ENCODE measurements around the gene NEXN. TPM values are rescaled to one million over a fixed set of nuclear protein-coding genes. Genes with fewer than 3 reads are reported as not detected.

Gene NEXN
- total and polyA plus RNA-seq, 12 donors: 6.5 to 50.6 (median 17.1) TPM

- WGBS, 4 donors: 57 to 67% (median 62%) methylated on average over 2 of the region's 2 CpGs
- DNase-seq: no peak
- Histone ChIP-seq H3K4me3 (no peak overlapping the region), H3K27me3 (no peaks in the 10 kb centered on the region), H3K27ac (no peak overlapping the region), H3K9me3 (replicated peaks in 1 of 3) (no peaks in the 10 kb centered on the region), H3K4me1 (replicated peaks in 1 of 2) (peaks cover 0 to 2% of the 10 kb centered on the region in 2 donors), H3K36me3 (replicated peaks in 1 of 2) (no peaks in the 10 kb centered on the region)
- TF ChIP-seq POLR2A (IDR thresholded peaks at IDR 0.05) (no peak), CTCF (IDR thresholded peaks at IDR 0.05) (no peak)
- intact Hi-C loops (cut with DNase I): loop anchor here in 1 of 2 donors (10.0 kb wide), 1 partner anchor 58 kb away; no protein-coding TSS in a partner anchor
These were observed 6.0 kb upstream of the NEXN start for GRCh38 chr1:77882411-77882810.

- H3K36me3 ChIP-seq (replicated peaks in 1 of 2): no peaks in the 10 kb centered on the region
- no peak for TF ChIP-seq POLR2A (IDR thresholded peaks at IDR 0.05)
- TF ChIP-seq CTCF (IDR thresholded peaks at IDR 0.05): no peak
- H3K27ac ChIP-seq: peak overlapping the region; percentile 80 to 97 (median 95)
- H3K9me3 ChIP-seq (replicated peaks in 1 of 3): no peaks in the 10 kb centered on the region
- no peaks in the 10 kb centered on the region for H3K27me3 ChIP-seq
- peak overlapping the region; percentile 7 to 88 (median 52) for H3K4me3 ChIP-seq
- peak in 5 of 7 donors; percentile 30 to 58 (median 45) for DNase-seq
- H3K4me1 ChIP-seq (replicated peaks in 1 of 2): peaks cover 0 to 21% of the 10 kb centered on the region in 2 donors
- 1% methylated on average over 16 to 46 of the region's 46 CpGs for WGBS, 4 donors
- intact Hi-C loops (cut with DNase I): loop anchor here in 1 of 2 donors (10.0 kb wide), 1 partner anchor 64 kb away; no protein-coding TSS in a partner anchor
These were observed 588 bp downstream of the NEXN start for GRCh38 chr1:77888781-77889642.

- WGBS, 4 donors: 24 to 38% (median 34%) methylated on average over 7 of the region's 7 CpGs
- H3K27ac ChIP-seq: peak overlapping the region in 4 of 5 donors; percentile 94 to 97 (median 95)
These were observed 1.2 kb downstream of the NEXN start for GRCh38 chr1:77889671-77890070.

More at GRCh38 chr1:77889671-77890070, 1.2 kb downstream of the NEXN start:
- intact Hi-C loops (cut with DNase I): loop anchor here in 1 of 2 donors (10.0 kb wide), 1 partner anchor 65 kb away; no protein-coding TSS in a partner anchor
- Histone ChIP-seq H3K36me3 (replicated peaks in 1 of 2) (no peaks in the 10 kb centered on the region), H3K4me1 (replicated peaks in 1 of 2) (peaks cover 0 to 21% of the 10 kb centered on the region in 2 donors), H3K9me3 (replicated peaks in 1 of 3) (no peaks in the 10 kb centered on the region), H3K27me3 (no peaks in the 10 kb centered on the region), H3K4me3 (peak overlapping the region in 3 of 4 donors; percentile 7 to 88 (median 63))
- TF ChIP-seq POLR2A (IDR thresholded peaks at IDR 0.05): peak in 1 of 2 donors; percentile 49
- TF ChIP-seq CTCF (IDR thresholded peaks at IDR 0.05): no peak
- peak in 2 of 7 donors; percentile 27 to 49 for DNase-seq
